Gastroesophageal sphincter (tissue), 4 donors: Measurements from ENCODE around the gene HTR6. TPM values are rescaled to one million over a fixed set of nuclear protein-coding genes. Genes with fewer than 3 reads are reported as not detected.

Experiments used
- ATAC-seq: fragments of 150-250 bp; one replicate; pipeline ENCODE4 v1.9.1; 2016; ENCODE audit warnings: mild to moderate bottlenecking, moderate library complexity
- H3K27ac ChIP-seq, 4 donors: fragments of 200-600 bp; sonication (generic) in 3 of 4; 1 replicate in 3 of 4; 2 replicates in 1 of 4; pipeline ENCODE4 v1.5.1; 2016 to 2019
- H3K27me3 ChIP-seq: fragments of 200-600 bp; sonication (generic); one replicate; pipeline ENCODE4 v1.5.1; 2019
- H3K36me3 ChIP-seq, 2 donors: fragments of 200-600 bp; sonication (generic); one replicate each; pipeline ENCODE4 v1.5.1; 2019; ENCODE audit warnings: control low read depth in 1 of 2
- H3K4me1 ChIP-seq, 3 donors: fragments of 200-600 bp; sonication (generic); 1 replicate in 2 of 3; 2 replicates in 1 of 3; pipeline ENCODE4 v1.5.1; 2016 to 2019; ENCODE audit warnings: control low read depth in 2 of 3
- H3K4me3 ChIP-seq, 2 donors: fragments of 200-600 bp; sonication (generic); one replicate each; pipeline ENCODE4 v1.5.1; 2019; ENCODE audit warnings: mild to moderate bottlenecking in 1 of 2, moderate library complexity in 1 of 2
- H3K9me3 ChIP-seq, 3 donors: fragments of 200-600 bp; sonication (generic); one replicate each; pipeline ENCODE4 v1.5.1; 2017 to 2019; ENCODE audit warnings: control low read depth in 2 of 3
- WGBS, 2 donors: methylation state at CpG; one replicate each; pipeline ENCODE4 v1.1.5; 2018; ENCODE audit warnings: low coverage in 1 of 2; 5-methylcytosine and 5-hydroxymethylcytosine counted together
- total RNA-seq, 4 donors: library from RNA; depleted of rRNA; stranded (reverse); fragments of >200 nt; gene quantifications; one replicate each; pipeline ENCODE4 v1.1.0, GENCODE V29; 2016
- TF ChIP-seq, protein P1 (sequence below), 4 experiments: fragments of 200-600 bp in 2 of 4; fragments of 450-650 bp in 2 of 4; sonication (generic) in 1 of 4; IDR thresholded peaks; one replicate each; pipeline ENCODE4 v1.5.1; 2017 to 2019; ENCODE audit warnings: antibody characterized with exemption in 4 of 4, mild to moderate bottlenecking in 2 of 4, moderate library complexity in 2 of 4

HTR6 gene
- total RNA-seq, 4 donors from 2014 or later = not detected

DNA sequence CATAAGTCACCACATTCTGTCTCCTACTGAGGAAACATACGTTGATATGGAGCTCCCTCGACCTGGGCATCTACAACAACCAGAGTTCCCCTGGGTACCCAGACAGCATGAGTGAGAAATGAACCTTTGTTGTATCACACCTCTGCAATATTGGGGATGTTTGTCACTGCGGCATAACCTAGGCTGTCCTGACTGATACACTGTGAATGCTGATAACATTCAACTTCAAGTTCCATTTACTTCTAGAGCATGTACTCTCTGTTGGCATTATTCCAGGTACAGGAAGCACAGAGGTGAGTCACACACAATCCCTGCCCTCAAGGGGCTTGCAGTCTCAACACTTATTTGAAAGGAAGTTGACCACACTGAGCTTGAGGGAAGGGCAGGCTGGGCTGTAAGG, 65.6 kb downstream of the HTR6 start:
- WGBS, 2 donors = 94 to 97% methylated on average over 2 to 3 of the region's 3 CpGs
- peaks cover 0 to 89% of the 10 kb centered on the region in 2 donors for H3K36me3 ChIP-seq
- H3K27ac ChIP-seq = no peak overlapping the region
- TF ChIP-seq, protein P1, sequence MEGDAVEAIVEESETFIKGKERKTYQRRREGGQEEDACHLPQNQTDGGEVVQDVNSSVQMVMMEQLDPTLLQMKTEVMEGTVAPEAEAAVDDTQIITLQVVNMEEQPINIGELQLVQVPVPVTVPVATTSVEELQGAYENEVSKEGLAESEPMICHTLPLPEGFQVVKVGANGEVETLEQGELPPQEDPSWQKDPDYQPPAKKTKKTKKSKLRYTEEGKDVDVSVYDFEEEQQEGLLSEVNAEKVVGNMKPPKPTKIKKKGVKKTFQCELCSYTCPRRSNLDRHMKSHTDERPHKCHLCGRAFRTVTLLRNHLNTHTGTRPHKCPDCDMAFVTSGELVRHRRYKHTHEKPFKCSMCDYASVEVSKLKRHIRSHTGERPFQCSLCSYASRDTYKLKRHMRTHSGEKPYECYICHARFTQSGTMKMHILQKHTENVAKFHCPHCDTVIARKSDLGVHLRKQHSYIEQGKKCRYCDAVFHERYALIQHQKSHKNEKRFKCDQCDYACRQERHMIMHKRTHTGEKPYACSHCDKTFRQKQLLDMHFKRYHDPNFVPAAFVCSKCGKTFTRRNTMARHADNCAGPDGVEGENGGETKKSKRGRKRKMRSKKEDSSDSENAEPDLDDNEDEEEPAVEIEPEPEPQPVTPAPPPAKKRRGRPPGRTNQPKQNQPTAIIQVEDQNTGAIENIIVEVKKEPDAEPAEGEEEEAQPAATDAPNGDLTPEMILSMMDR (IDR thresholded peaks at IDR 0.05) = no peak
- no peaks in the 10 kb centered on the region for H3K27me3 ChIP-seq
- no peak overlapping the region for H3K4me3 ChIP-seq
- peaks cover 0 to 17% (median 1%) of the 10 kb centered on the region in 3 donors for H3K4me1 ChIP-seq
- no peak for ATAC-seq
- peaks cover 0 to 6% (median 0%) of the 10 kb centered on the region in 3 donors for H3K9me3 ChIP-seq

Other genes with a start within 250 kb of the HTR6 start
- 100 to 1,000 TPM; 160 to 288 (median 184) TPM for gene CAPZB, start 179.3 kb upstream of the HTR6 start, total RNA-seq
- gene NBL1, start 20.6 kb upstream of the HTR6 start, total RNA-seq = 100 to 1,000 TPM; 203 to 343 (median 301) TPM
- gene TMCO4, start 135.0 kb downstream of the HTR6 start, total RNA-seq = 10 to 100 TPM; 18.1 to 36.9 (median 24.5) TPM
- not detected for gene RNF186, start 150.4 kb downstream of the HTR6 start, total RNA-seq
- gene OTUD3, start 217.5 kb downstream of the HTR6 start, total RNA-seq = 1 to 10 TPM; 6.2 to 9.0 (median 7.9) TPM